DOHH2 (cell line): Measurements from ENCODE around the gene PTX4.

ENCODE experiments used
- H3F3A ChIP-seq: fragments of 200-600 bp; sonication (generic), shearing (Covaris generic); 2 replicates; pipeline ENCODE4 v1.6.0; 2016; ENCODE audit warnings: antibody characterized with exemption, mild to moderate bottlenecking; ENCODE audit not compliant: control insufficient read depth, insufficient read depth
- H3K27ac ChIP-seq: fragments of 200-600 bp; sonication (generic); 2 replicates; pipeline ENCODE4 v1.5.1; 2014; ENCODE audit warnings: low read depth, mild to moderate bottlenecking, low read length, moderate library complexity
- H3K27me3 ChIP-seq: fragments of 200-600 bp; sonication (generic); 2 replicates; pipeline ENCODE4 v1.6.1; 2014; ENCODE audit warnings: mild to moderate bottlenecking, low read length, mixed read lengths; ENCODE audit not compliant: control insufficient read depth
- H3K36me3 ChIP-seq: fragments of 200-600 bp; sonication (generic); 2 replicates; pipeline ENCODE4 v1.6.1; 2014; ENCODE audit warnings: mild to moderate bottlenecking, low read length, moderate library complexity, mixed read lengths; ENCODE audit not compliant: control insufficient read depth
- H3K4me1 ChIP-seq: fragments of 200-600 bp; sonication (generic); 2 replicates; pipeline ENCODE4 v1.6.1; 2014; ENCODE audit warnings: mild to moderate bottlenecking, low read length, mixed read lengths; ENCODE audit not compliant: control insufficient read depth
- H3K4me2 ChIP-seq: fragments of 200-600 bp; sonication (generic); 2 replicates; pipeline ENCODE4 v1.6.0; 2014; ENCODE audit warnings: mild to moderate bottlenecking, low read length, moderate library complexity
- H3K4me3 ChIP-seq: fragments of 200-600 bp; sonication (generic); 2 replicates; pipeline ENCODE4 v1.5.1; 2014; ENCODE audit warnings: mild to moderate bottlenecking, low read length, mixed read lengths
- H3K79me2 ChIP-seq: fragments of 200-600 bp; sonication (generic); 2 replicates; pipeline ENCODE4 v1.6.1; 2014; ENCODE audit warnings: mild to moderate bottlenecking, low read length, mixed read lengths; ENCODE audit not compliant: control insufficient read depth
- H3K9me2 ChIP-seq: fragments of 200-600 bp; sonication (generic); replicated peaks from 2 replicates; pipeline ENCODE4 v1.6.1; 2014; ENCODE audit warnings: mild to moderate bottlenecking, low read length, mixed read lengths; ENCODE audit not compliant: control insufficient read depth
- H3K9me3 ChIP-seq: fragments of 200-600 bp; sonication (generic); 2 replicates; pipeline ENCODE4 v1.6.1; 2014; ENCODE audit warnings: antibody characterized with exemption, low read length, mixed read lengths; ENCODE audit not compliant: control insufficient read depth, insufficient read depth
- H4K20me1 ChIP-seq: fragments of 200-600 bp; sonication (generic); 2 replicates; pipeline ENCODE4 v1.6.0; 2014; ENCODE audit warnings: low read depth, mild to moderate bottlenecking, antibody characterized with exemption, low read length, moderate library complexity; ENCODE audit not compliant: control insufficient read depth, insufficient read depth
- EZH2phosphoT487 ChIP-seq: fragments of 200-600 bp; sonication (generic); IDR thresholded peaks from 2 replicates; pipeline ENCODE4 v1.6.1; 2017; ENCODE audit warnings: borderline replicate concordance, mild to moderate bottlenecking, antibody characterized with exemption, low read length, moderate library complexity, mixed read lengths
- TF ChIP-seq, protein P1 (sequence below): fragments of 200-600 bp; sonication (generic); IDR thresholded peaks from one replicate; pipeline ENCODE4 v1.5.1; 2014; ENCODE audit warnings: antibody characterized with exemption, mild to moderate bottlenecking, low read depth, low read length; ENCODE audit not compliant: poor library complexity, severe bottlenecking

PTX4 gene

GRCh38 chr16:1525871-1526607, 37.3 kb upstream of the PTX4 start:
- H3K9me3 ChIP-seq: no peaks in the 10 kb centered on the region
- H4K20me1 ChIP-seq: no peaks in the 10 kb centered on the region
- H3K79me2 ChIP-seq: no peaks in the 10 kb centered on the region
- no peak overlapping the region for H3K4me2 ChIP-seq
- no peaks in the 10 kb centered on the region for H3K36me3 ChIP-seq
- no peaks in the 10 kb centered on the region for H3F3A ChIP-seq
- no peaks in the 10 kb centered on the region for H3K27me3 ChIP-seq
- no peak overlapping the region for H3K27ac ChIP-seq
- H3K4me1 ChIP-seq: no peaks in the 10 kb centered on the region
- no peak for TF ChIP-seq EZH2phosphoT487
- TF ChIP-seq, protein P1, sequence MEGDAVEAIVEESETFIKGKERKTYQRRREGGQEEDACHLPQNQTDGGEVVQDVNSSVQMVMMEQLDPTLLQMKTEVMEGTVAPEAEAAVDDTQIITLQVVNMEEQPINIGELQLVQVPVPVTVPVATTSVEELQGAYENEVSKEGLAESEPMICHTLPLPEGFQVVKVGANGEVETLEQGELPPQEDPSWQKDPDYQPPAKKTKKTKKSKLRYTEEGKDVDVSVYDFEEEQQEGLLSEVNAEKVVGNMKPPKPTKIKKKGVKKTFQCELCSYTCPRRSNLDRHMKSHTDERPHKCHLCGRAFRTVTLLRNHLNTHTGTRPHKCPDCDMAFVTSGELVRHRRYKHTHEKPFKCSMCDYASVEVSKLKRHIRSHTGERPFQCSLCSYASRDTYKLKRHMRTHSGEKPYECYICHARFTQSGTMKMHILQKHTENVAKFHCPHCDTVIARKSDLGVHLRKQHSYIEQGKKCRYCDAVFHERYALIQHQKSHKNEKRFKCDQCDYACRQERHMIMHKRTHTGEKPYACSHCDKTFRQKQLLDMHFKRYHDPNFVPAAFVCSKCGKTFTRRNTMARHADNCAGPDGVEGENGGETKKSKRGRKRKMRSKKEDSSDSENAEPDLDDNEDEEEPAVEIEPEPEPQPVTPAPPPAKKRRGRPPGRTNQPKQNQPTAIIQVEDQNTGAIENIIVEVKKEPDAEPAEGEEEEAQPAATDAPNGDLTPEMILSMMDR: no peak
- no peaks in the 10 kb centered on the region for H3K9me2 ChIP-seq
- H3K4me3 ChIP-seq: no peak overlapping the region

DNA sequence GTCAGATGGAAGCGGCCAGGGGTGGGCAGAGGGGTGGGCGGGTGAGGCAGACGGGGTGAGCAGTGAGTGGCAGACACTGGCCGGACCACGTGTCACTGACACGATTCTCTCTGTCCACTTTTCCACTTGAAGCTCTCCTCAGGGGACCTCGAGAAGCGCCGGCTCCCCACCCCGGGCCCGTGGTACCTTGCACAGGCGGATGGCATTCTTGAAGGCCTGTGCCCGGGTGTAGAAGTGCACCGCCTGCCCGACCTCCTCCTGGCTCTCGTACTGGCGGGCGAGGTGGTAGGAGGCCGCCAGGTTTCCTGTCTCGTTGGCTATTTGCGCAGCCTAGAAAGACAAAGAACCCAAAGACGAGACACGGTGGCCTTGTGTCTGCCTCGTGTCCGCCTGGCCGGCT, 35.6 kb upstream of the PTX4 start:
- Histone ChIP-seq H3F3A (no peaks in the 10 kb centered on the region), H3K9me3 (no peaks in the 10 kb centered on the region), H3K27ac (no peak overlapping the region), H3K4me2 (no peak overlapping the region), H4K20me1 (no peaks in the 10 kb centered on the region), H3K79me2 (no peaks in the 10 kb centered on the region), H3K36me3 (no peaks in the 10 kb centered on the region), H3K27me3 (no peaks in the 10 kb centered on the region), H3K4me3 (no peak overlapping the region), H3K9me2 (no peaks in the 10 kb centered on the region), H3K4me1 (no peaks in the 10 kb centered on the region)
- TF ChIP-seq EZH2phosphoT487: no peak
- TF ChIP-seq, protein P1: no peak

- H3K4me1 ChIP-seq: no peaks in the 10 kb centered on the region
Measured at GRCh38 chr16:1523581-1524245, 35.0 kb upstream of the PTX4 start.

More at GRCh38 chr16:1523581-1524245, 35.0 kb upstream of the PTX4 start:
- Histone ChIP-seq H3K4me2 (no peak overlapping the region), H3K9me2 (no peaks in the 10 kb centered on the region), H3K27me3 (no peaks in the 10 kb centered on the region), H4K20me1 (no peaks in the 10 kb centered on the region), H3K27ac (no peak overlapping the region), H3K9me3 (no peaks in the 10 kb centered on the region), H3F3A (no peaks in the 10 kb centered on the region), H3K36me3 (no peaks in the 10 kb centered on the region), H3K79me2 (no peaks in the 10 kb centered on the region), H3K4me3 (no peak overlapping the region)
- TF ChIP-seq, protein P1: no peak
- TF ChIP-seq EZH2phosphoT487: no peak
